Right lobe of liver (tissue), 4 donors: Measurements from ENCODE around the gene PSMB8.

Source experiments
- POLR2A ChIP-seq: fragments of 450-650 bp; IDR thresholded peaks from one replicate; pipeline ENCODE4 v1.6.1; 2017; ENCODE audit warnings: antibody characterized with exemption, mild to moderate bottlenecking
- TF ChIP-seq, protein P1 (sequence below), 4 donors: fragments of 200-600 bp in 3 of 4; fragments of 450-650 bp in 1 of 4; IDR thresholded peaks; one replicate each; pipeline versions ENCODE4 v1.5.1 to v1.8.0; 2016 to 2022; ENCODE audit warnings: antibody characterized with exemption in 4 of 4, mild to moderate bottlenecking in 2 of 4
- donor health status: DM: no; HTN: no; CAD: no.
- donor health status: DM: no; HTN: no; CAD: no.
- donor health status: DM: no; HTN: yes; CAD: no.

DNA sequence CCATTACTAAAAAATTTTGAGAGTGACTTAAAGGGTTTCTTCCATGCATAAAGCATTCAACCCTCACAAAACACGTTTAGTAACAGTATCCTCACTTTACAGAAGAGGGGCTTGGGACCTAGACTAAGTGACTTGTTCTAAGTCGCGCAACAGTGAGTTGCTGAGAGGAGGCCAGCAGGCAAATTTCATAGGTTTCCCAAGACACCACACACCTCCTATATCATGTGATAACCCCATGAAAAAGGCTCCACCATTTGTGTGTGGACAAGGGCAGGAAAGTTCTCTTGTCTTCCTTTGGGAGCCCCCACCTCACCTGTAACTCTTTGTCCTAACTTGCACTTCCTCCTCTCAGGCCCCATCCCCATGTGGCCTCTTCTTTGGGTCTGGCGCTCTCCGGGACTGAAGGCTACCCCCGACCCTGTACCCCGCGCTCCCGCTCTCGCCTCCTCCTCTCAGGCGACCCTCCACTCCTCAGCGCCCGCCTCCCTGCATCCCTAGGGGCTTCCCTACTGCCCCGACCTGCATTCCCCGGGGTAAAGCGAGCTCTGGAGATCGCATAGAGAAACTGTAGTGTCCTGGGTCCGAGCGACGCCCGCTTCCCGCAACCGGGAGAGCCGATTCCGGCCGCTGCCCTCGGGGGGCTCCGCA is 392 bp downstream of the PSMB8 start:
- TF ChIP-seq, protein P1, sequence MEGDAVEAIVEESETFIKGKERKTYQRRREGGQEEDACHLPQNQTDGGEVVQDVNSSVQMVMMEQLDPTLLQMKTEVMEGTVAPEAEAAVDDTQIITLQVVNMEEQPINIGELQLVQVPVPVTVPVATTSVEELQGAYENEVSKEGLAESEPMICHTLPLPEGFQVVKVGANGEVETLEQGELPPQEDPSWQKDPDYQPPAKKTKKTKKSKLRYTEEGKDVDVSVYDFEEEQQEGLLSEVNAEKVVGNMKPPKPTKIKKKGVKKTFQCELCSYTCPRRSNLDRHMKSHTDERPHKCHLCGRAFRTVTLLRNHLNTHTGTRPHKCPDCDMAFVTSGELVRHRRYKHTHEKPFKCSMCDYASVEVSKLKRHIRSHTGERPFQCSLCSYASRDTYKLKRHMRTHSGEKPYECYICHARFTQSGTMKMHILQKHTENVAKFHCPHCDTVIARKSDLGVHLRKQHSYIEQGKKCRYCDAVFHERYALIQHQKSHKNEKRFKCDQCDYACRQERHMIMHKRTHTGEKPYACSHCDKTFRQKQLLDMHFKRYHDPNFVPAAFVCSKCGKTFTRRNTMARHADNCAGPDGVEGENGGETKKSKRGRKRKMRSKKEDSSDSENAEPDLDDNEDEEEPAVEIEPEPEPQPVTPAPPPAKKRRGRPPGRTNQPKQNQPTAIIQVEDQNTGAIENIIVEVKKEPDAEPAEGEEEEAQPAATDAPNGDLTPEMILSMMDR (IDR thresholded peaks at IDR 0.05), result no peak
- no peak for TF ChIP-seq POLR2A
